Measurements from ENCODE around the gene OCIAD1.
A peak's percentile ranks its signal among the peaks of the same experiment; 100 is the strongest.

DNA sequence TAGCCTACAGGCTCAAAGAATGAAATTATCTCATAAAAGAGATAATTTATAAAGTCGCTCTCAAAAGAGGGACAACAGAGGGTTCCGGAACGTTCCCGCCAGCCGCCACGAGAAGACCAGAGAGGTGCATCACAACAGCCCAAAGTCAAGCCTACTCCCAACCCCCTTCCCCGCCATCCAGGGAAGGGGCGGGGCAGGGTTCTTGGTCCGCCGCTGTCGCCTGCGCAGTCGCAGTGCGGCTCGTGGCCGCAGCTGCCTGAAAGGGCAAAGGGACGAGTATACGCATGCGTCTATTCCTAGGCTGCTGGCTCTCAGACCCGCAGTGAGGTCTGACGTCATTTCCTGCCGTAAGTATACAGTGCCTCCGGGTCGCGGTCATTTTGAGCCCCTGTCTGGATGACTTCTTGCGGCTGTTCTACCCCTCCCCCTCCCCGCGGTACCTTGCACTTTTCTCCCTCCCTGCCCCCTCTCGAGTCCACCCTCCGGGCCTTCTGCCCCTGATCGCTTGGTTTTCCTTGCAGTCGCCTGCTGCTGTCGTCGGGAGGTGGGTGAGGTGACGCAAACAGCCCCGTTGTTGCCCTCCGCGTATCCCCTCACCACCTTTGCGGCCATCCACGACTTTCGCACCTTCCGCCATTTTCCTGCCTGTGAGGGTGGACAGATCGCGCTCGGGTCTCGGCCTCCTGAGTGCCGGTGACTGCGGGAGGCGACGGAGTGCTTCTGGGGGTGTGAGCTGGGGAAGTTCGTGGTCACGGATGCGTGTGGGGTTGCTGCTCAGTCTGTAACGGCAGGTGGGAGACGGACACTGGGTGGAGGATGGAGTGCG lies at the start of gene OCIAD1:
- TF ChIP-seq, protein P1, sequence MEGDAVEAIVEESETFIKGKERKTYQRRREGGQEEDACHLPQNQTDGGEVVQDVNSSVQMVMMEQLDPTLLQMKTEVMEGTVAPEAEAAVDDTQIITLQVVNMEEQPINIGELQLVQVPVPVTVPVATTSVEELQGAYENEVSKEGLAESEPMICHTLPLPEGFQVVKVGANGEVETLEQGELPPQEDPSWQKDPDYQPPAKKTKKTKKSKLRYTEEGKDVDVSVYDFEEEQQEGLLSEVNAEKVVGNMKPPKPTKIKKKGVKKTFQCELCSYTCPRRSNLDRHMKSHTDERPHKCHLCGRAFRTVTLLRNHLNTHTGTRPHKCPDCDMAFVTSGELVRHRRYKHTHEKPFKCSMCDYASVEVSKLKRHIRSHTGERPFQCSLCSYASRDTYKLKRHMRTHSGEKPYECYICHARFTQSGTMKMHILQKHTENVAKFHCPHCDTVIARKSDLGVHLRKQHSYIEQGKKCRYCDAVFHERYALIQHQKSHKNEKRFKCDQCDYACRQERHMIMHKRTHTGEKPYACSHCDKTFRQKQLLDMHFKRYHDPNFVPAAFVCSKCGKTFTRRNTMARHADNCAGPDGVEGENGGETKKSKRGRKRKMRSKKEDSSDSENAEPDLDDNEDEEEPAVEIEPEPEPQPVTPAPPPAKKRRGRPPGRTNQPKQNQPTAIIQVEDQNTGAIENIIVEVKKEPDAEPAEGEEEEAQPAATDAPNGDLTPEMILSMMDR (IDR thresholded peaks at IDR 0.05): no peak
- peak; percentile 24 for TF ChIP-seq POLR2A (IDR thresholded peaks at IDR 0.05)

Data from breast epithelium (tissue), 3 donors.